Epithelial cell of esophagus (primary cell): ENCODE results near the gene TBX10.

Source experiments
- DNase-seq: peaks from one replicate; pipeline ENCODE4 v3.0.0; 2010; ENCODE audit warnings: low read depth
- H3K4me3 ChIP-seq: 2 replicates; pipeline ENCODE4 v1.5.1; 2011; ENCODE audit warnings: mild to moderate bottlenecking, low read length, control low read depth
- CTCF ChIP-seq: IDR thresholded peaks from 2 replicates; pipeline ENCODE4 v1.5.1; 2011; ENCODE audit warnings: low read depth, mild to moderate bottlenecking, low read length, control low read depth, inconsistent platforms; ENCODE audit not compliant: insufficient read depth; ENCODE audit errors: missing control alignments

TBX10 gene

GRCh38 chr11:67615728-67616430 is 23.7 kb downstream of the TBX10 start:
- TF ChIP-seq CTCF = no peak
- no peak overlapping the region for H3K4me3 ChIP-seq

GRCh38 chr11:67614730-67615714 is 24.5 kb downstream of the TBX10 start:
- peak; percentile 44 for DNase-seq
- no peak overlapping the region for H3K4me3 ChIP-seq
- TF ChIP-seq CTCF = peak; percentile 59

More at GRCh38 chr11:67615728-67616430, 23.7 kb downstream of the TBX10 start:
- DNase-seq = no peak

GRCh38 chr11:67613960-67614715 is 25.4 kb downstream of the TBX10 start:
- H3K4me3 ChIP-seq = peak overlapping the region; percentile 45
- peak; percentile 74 for DNase-seq
- TF ChIP-seq CTCF = peak; percentile 75

GRCh38 chr11:67613313-67613959 is 26.1 kb downstream of the TBX10 start:
- H3K4me3 ChIP-seq = no peak overlapping the region
- no peak for TF ChIP-seq CTCF
- no peak for DNase-seq

GRCh38 chr11:67612751-67613150 is 26.8 kb downstream of the TBX10 start:
- no peak for TF ChIP-seq CTCF
- no peak overlapping the region for H3K4me3 ChIP-seq
- no peak for DNase-seq
